Endothelial cell of umbilical vein (primary cell): Measurements from ENCODE around the gene PKNOX2.

Experiments
- EZH2 ChIP-seq: IDR thresholded peaks from 2 replicates; pipeline ENCODE4 v1.6.1; 2012; ENCODE audit warnings: borderline replicate concordance, low read depth, mild to moderate bottlenecking, moderate library complexity, low read length, inconsistent platforms; ENCODE audit not compliant: severe bottlenecking
- JUN ChIP-seq: IDR thresholded peaks from 2 replicates; pipeline ENCODE4 v1.6.1; 2011; ENCODE audit warnings: borderline replicate concordance, low read depth; ENCODE audit not compliant: insufficient read length, insufficient read depth
- POLR2A ChIP-seq: IDR thresholded peaks from 2 replicates; pipeline ENCODE4 v1.6.1; 2012; ENCODE audit warnings: low read depth, mild to moderate bottlenecking, control low read depth, low read length
- POLR2AphosphoS5 ChIP-seq: IDR thresholded peaks from 2 replicates; pipeline ENCODE4 v1.6.1; 2012; ENCODE audit warnings: low read depth, mild to moderate bottlenecking, control low read depth, low read length, moderate library complexity; ENCODE audit not compliant: insufficient read depth
- TF ChIP-seq, protein P1 (sequence below), 2 donors: IDR thresholded peaks; 1 replicate in 1 of 2; 2 replicates in 1 of 2; pipeline ENCODE4 v1.5.1; 2011; ENCODE audit warnings: low read length in 2 of 2, mild to moderate bottlenecking in 2 of 2, moderate library complexity in 2 of 2, control low read depth in 1 of 2, inconsistent platforms in 1 of 2, low read depth in 1 of 2; ENCODE audit not compliant: insufficient read depth in 1 of 2; ENCODE audit errors: extremely low read depth in 1 of 2

DNA sequence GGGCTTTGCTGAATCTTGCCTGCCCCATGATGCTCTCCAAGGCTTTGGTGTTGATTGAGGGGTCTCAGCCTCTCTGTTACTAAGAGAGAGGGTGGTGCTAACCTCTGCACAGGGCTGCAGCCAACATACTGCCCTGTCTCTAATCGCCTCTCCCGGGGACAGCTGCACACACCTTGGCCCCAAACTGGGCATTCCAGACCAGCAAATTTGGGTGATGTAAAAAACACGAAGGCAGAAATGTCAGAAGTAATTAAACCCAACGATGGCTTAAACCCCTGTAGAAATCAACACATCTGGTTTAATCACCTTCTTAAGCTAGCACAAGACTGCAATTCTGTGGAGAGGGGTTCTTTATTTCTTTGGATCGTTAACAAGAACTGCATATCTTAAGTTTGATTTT, 215.0 kb downstream of the PKNOX2 start:
- TF ChIP-seq, protein P1, sequence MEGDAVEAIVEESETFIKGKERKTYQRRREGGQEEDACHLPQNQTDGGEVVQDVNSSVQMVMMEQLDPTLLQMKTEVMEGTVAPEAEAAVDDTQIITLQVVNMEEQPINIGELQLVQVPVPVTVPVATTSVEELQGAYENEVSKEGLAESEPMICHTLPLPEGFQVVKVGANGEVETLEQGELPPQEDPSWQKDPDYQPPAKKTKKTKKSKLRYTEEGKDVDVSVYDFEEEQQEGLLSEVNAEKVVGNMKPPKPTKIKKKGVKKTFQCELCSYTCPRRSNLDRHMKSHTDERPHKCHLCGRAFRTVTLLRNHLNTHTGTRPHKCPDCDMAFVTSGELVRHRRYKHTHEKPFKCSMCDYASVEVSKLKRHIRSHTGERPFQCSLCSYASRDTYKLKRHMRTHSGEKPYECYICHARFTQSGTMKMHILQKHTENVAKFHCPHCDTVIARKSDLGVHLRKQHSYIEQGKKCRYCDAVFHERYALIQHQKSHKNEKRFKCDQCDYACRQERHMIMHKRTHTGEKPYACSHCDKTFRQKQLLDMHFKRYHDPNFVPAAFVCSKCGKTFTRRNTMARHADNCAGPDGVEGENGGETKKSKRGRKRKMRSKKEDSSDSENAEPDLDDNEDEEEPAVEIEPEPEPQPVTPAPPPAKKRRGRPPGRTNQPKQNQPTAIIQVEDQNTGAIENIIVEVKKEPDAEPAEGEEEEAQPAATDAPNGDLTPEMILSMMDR (IDR thresholded peaks at IDR 0.05; ENCODE audit: extremely low read depth in 1 of 2, insufficient read depth in 1 of 2, low read depth in 1 of 2, low read length in 2 of 2), result no peak
- TF ChIP-seq POLR2A, result no peak
- TF ChIP-seq JUN, result no peak
- TF ChIP-seq POLR2AphosphoS5, result no peak
- TF ChIP-seq EZH2, result no peak
